Left lung (tissue), 10 donors: ENCODE measurements around the gene CEACAM21. TPM values are rescaled to one million over a fixed set of nuclear protein-coding genes. Genes with fewer than 3 reads are reported as not detected.

Experiments used
- ATAC-seq: fragments of 200-7000 bp; cut with Tn5 transposase; one replicate; pipeline ENCODE4 v1.9.1; 2020; ENCODE audit warnings: moderate library complexity
- DNase-seq, 4 donors: peaks; one replicate each; pipeline ENCODE4 v3.0.0-alpha.2; 2013 to 2020
- H3K27ac ChIP-seq, 2 donors: fragments of 200-600 bp; sonication (generic) in 1 of 2; one replicate each; pipeline versions ENCODE4 v1.5.0 to v1.8.0; 2020 to 2021
- H3K27me3 ChIP-seq, 2 donors: fragments of 200-600 bp; sonication (generic) in 1 of 2; one replicate each; pipeline versions ENCODE4 v1.5.0 to v1.8.0; 2020 to 2021
- H3K36me3 ChIP-seq, 2 donors: fragments of 200-600 bp; sonication (generic) in 1 of 2; one replicate each; pipeline versions ENCODE4 v1.5.0 to v1.8.0; 2020 to 2021
- H3K4me1 ChIP-seq, 2 donors: fragments of 200-600 bp; one replicate each; pipeline ENCODE4 v1.8.0; 2021
- H3K4me3 ChIP-seq, 2 donors: fragments of 200-600 bp; sonication (generic) in 1 of 2; one replicate each; pipeline versions ENCODE4 v1.5.0 to v1.8.0; 2020 to 2021; ENCODE audit warnings: mild to moderate bottlenecking in 1 of 2
- H3K9me3 ChIP-seq, 2 donors: fragments of 200-600 bp; sonication (generic) in 1 of 2; one replicate each; pipeline versions ENCODE4 v1.5.0 to v1.8.0; 2020 to 2021
- CTCF ChIP-seq, 2 donors: fragments of 200-600 bp; sonication (generic) in 1 of 2; IDR thresholded peaks; one replicate each; pipeline versions ENCODE4 v1.5.0 to v1.8.0; 2021; ENCODE audit warnings: antibody characterized with exemption in 2 of 2
- intact Hi-C, 2 donors: fragments of 100-400 bp; cut with DNase I; formaldehyde crosslinking; loops; one replicate each; pipeline versions ENCODE4 v1.11.2 to v1.14.2; 2022
- polyA plus RNA-seq, 6 donors: library from polyadenylated mRNA; unstranded; fragments of 120-200 nt; gene quantifications; one replicate each; pipeline ENCODE4 v1.2.1, GENCODE V29; 2013; ENCODE audit not compliant: insufficient read length in 6 of 6
- total RNA-seq, 2 donors: library from RNA; stranded (reverse); fragmentation: NEBNext Ultra II Directional; extraction: Animal tissue kit (Norgen Biotek cat#: 25700); gene quantifications; one replicate each; pipeline ENCODE4 v1.2.1, GENCODE V29; 2021
- donor health status: DM: no; HTN: yes; CAD: no.
- donor health status: DM: no; HTN: no; CAD: no.

CEACAM21 gene
- total and polyA plus RNA-seq, 8 donors: 3.9 to 8.9 (median 7.1) TPM

- Histone ChIP-seq H3K27ac (no peak overlapping the region), H3K4me3 (no peak overlapping the region), H3K27me3 (peaks cover 0 to 37% of the 10 kb centered on the region in 2 donors), H3K36me3 (peaks cover 0 to 6% of the 10 kb centered on the region in 2 donors), H3K4me1 (peaks cover 0 to 9% of the 10 kb centered on the region in 2 donors), H3K9me3 (peaks cover 0 to 1% of the 10 kb centered on the region in 2 donors)
- ATAC-seq (no peak), DNase-seq (no peak)
- intact Hi-C loops: no loop called here
- no peak for TF ChIP-seq CTCF (IDR thresholded peaks at IDR 0.05)
Observed at GRCh38 chr19:41591951-41592562, 16.1 kb downstream of the CEACAM21 start.

- ATAC-seq (peak; percentile 94), DNase-seq (peak in 2 of 4 donors; percentile 30 to 53)
- H3K9me3 ChIP-seq: peaks cover 0 to 1% of the 10 kb centered on the region in 2 donors
- intact Hi-C loops: no loop called here
- H3K27me3 ChIP-seq: peaks cover 0 to 38% of the 10 kb centered on the region in 2 donors
- no peak overlapping the region for H3K4me3 ChIP-seq
- no peaks in the 10 kb centered on the region for H3K36me3 ChIP-seq
- peak; percentile 56 to 74 for TF ChIP-seq CTCF (IDR thresholded peaks at IDR 0.05)
- peak overlapping the region in 1 of 2 donors; percentile 33 for H3K27ac ChIP-seq
- H3K4me1 ChIP-seq: peaks cover 0 to 14% of the 10 kb centered on the region in 2 donors
Observed at GRCh38 chr19:41595258-41595889, 19.4 kb downstream of the CEACAM21 start.

GRCh38 chr19:41595890-41596280 lies 19.9 kb downstream of the CEACAM21 start:
- Histone ChIP-seq H3K4me1 (peaks cover 0 to 14% of the 10 kb centered on the region in 2 donors), H3K27me3 (peaks cover 0 to 38% of the 10 kb centered on the region in 2 donors), H3K4me3 (no peak overlapping the region), H3K9me3 (peaks cover 0 to 1% of the 10 kb centered on the region in 2 donors), H3K36me3 (no peaks in the 10 kb centered on the region), H3K27ac (no peak overlapping the region)
- no peak for ATAC-seq
- intact Hi-C loops: no loop called here
- no peak for TF ChIP-seq CTCF (IDR thresholded peaks at IDR 0.05)
- no peak for DNase-seq

- Histone ChIP-seq H3K36me3 (no peaks in the 10 kb centered on the region), H3K9me3 (peaks cover 0 to 1% of the 10 kb centered on the region in 2 donors), H3K4me3 (no peak overlapping the region), H3K4me1 (peaks cover 0 to 14% of the 10 kb centered on the region in 2 donors), H3K27ac (no peak overlapping the region), H3K27me3 (peaks cover 0 to 35% of the 10 kb centered on the region in 2 donors)
- peak in 3 of 4 donors; percentile 42 to 61 (median 59) for DNase-seq
- peak; percentile 90 for ATAC-seq
- intact Hi-C loops: no loop called here
- peak; percentile 86 to 90 for TF ChIP-seq CTCF (IDR thresholded peaks at IDR 0.05)
Observed at GRCh38 chr19:41597600-41598041, 21.7 kb downstream of the CEACAM21 start.

- TF ChIP-seq CTCF (IDR thresholded peaks at IDR 0.05): no peak
- Histone ChIP-seq H3K36me3 (no peaks in the 10 kb centered on the region), H3K4me3 (no peak overlapping the region), H3K4me1 (peaks cover 0 to 14% of the 10 kb centered on the region in 2 donors), H3K27ac (no peak overlapping the region), H3K9me3 (no peaks in the 10 kb centered on the region), H3K27me3 (peaks cover 0 to 35% of the 10 kb centered on the region in 2 donors)
- intact Hi-C loops: no loop called here
- DNase-seq (no peak), ATAC-seq (no peak)
Observed at GRCh38 chr19:41599175-41599966, 23.4 kb downstream of the CEACAM21 start.
